Lung (tissue), 12 donors: ENCODE data around the gene MED7. TPM values are rescaled to one million over a fixed set of nuclear protein-coding genes. Genes with fewer than 3 reads are reported as not detected.

Experiments
- ATAC-seq: fragments of 200-7000 bp; cut with Tn5 transposase; one replicate; pipeline ENCODE4 v1.9.1; 2020; ENCODE audit warnings: moderate number of reproducible peaks; ENCODE audit not compliant: insufficient read depth, low FRiP score
- DNase-seq, 3 donors: peaks; one replicate each; pipeline ENCODE4 v3.0.0-alpha.2; 2013 to 2017
- H3K27ac ChIP-seq, 2 donors: one replicate each; pipeline ENCODE4 v1.5.1; 2013; ENCODE audit warnings: mild to moderate bottlenecking in 2 of 2, moderate library complexity in 2 of 2, control low read depth in 1 of 2, inconsistent platforms in 1 of 2, low read depth in 1 of 2, low read length in 1 of 2
- H3K27me3 ChIP-seq, 3 donors: one replicate each; pipeline ENCODE4 v1.5.1; 2013; ENCODE audit warnings: low read length in 2 of 3; ENCODE audit not compliant: control insufficient read depth in 3 of 3, insufficient read depth in 3 of 3
- H3K36me3 ChIP-seq, 4 donors: one replicate each; pipeline ENCODE4 v1.5.1; 2013; ENCODE audit warnings: low read length in 4 of 4, mild to moderate bottlenecking in 1 of 4, moderate library complexity in 1 of 4; ENCODE audit not compliant: control insufficient read depth in 4 of 4, insufficient read depth in 4 of 4
- H3K4me1 ChIP-seq, 5 donors: one replicate each; pipeline ENCODE4 v1.5.1; 2013; ENCODE audit warnings: low read length in 5 of 5, mild to moderate bottlenecking in 2 of 5, moderate library complexity in 1 of 5; ENCODE audit not compliant: control insufficient read depth in 5 of 5, insufficient read depth in 5 of 5
- H3K4me3 ChIP-seq: one replicate; pipeline ENCODE4 v1.5.1; 2013; ENCODE audit warnings: mild to moderate bottlenecking, control low read depth, moderate library complexity
- H3K9ac ChIP-seq, 2 donors: one replicate each; pipeline ENCODE4 v1.5.1; 2013; ENCODE audit warnings: low read length in 2 of 2, control low read depth in 1 of 2; ENCODE audit not compliant: insufficient read depth in 1 of 2
- H3K9me3 ChIP-seq, 4 donors: one replicate each; pipeline ENCODE4 v1.5.1; 2013; ENCODE audit warnings: low read length in 3 of 4, mild to moderate bottlenecking in 1 of 4, moderate library complexity in 1 of 4; ENCODE audit not compliant: control insufficient read depth in 4 of 4, insufficient read depth in 3 of 4
- CTCF ChIP-seq: IDR thresholded peaks from 2 replicates; pipeline ENCODE4 v1.5.1; 2012; ENCODE audit warnings: mild to moderate bottlenecking; ENCODE audit errors: control extremely low read depth, extremely low read depth
- WGBS, 2 donors: extraction: QIAGEN DNeasy Blood & Tissue Kit; methylation state at CpG; one replicate each; pipeline ENCODE4 v1.1.7; 2013; 5-methylcytosine and 5-hydroxymethylcytosine counted together
- polyA plus RNA-seq, 2 donors: library from polyadenylated mRNA; stranded (reverse); fragments of 200-250 nt; gene quantifications; one replicate each; pipeline ENCODE4 v1.2.1, GENCODE V29; 2013
- total RNA-seq, 2 donors: library from RNA; depleted of rRNA in 1 of 2; stranded (reverse); fragments of >200 nt in 1 of 2; gene quantifications; one replicate each; pipeline ENCODE4 v1.2.1, GENCODE V29; 2014 to 2021
- donor health status: control.
- donor health status: control.
- donor health status: Bipolar disorder and iron deficiency.
- donor health status: healthy.
- donor health status: DM: yes; HTN: yes; CAD: no.

MED7 gene
- total and polyA plus RNA-seq, 4 donors, result 9.3 to 16.1 (median 12.9) TPM

GRCh38 chr5:157167214-157167621 lies 24.6 kb upstream of the MED7 start:
- Histone ChIP-seq H3K9ac (no peak overlapping the region), H3K4me3 (no peak overlapping the region), H3K27ac (no peak overlapping the region), H3K36me3 (no peaks in the 10 kb centered on the region), H3K9me3 (peaks cover 0 to 2% (median 0%) of the 10 kb centered on the region in 4 donors), H3K27me3 (peaks cover 0 to 3% (median 3%) of the 10 kb centered on the region in 3 donors), H3K4me1 (no peaks in the 10 kb centered on the region)
- no peak for TF ChIP-seq CTCF
- DNase-seq (no peak), ATAC-seq (no peak)
- WGBS, 2 donors, result 79 to 85% methylated on average over 4 of the region's 4 CpGs

GRCh38 chr5:157166214-157167213 lies 23.8 kb upstream of the MED7 start, which contains the start of gene GARIN3:
Gene GARIN3, minus strand, starts transcription at chr5:157166264. Its CDS starts 96 bp downstream, at chr5:157166168.
- ATAC-seq, result no peak
- TF ChIP-seq CTCF, result no peak
- 88 to 97% methylated on average over 7 of the region's 7 CpGs for whole genome bisulfite sequencing, 2 donors

GRCh38 chr5:157165668-157166067 lies 23.0 kb upstream of the MED7 start:
- DNase-seq, result no peak
- no peak overlapping the region for H3K4me3 ChIP-seq
- H3K27me3 ChIP-seq, result peaks cover 0 to 3% (median 3%) of the 10 kb centered on the region in 3 donors
- H3K27ac ChIP-seq, result no peak overlapping the region
- H3K36me3 ChIP-seq, result no peaks in the 10 kb centered on the region
- TF ChIP-seq CTCF, result no peak
- H3K9ac ChIP-seq, result no peak overlapping the region
- 87 to 95% methylated on average over 14 of the region's 14 CpGs for WGBS, 2 donors
- H3K9me3 ChIP-seq, result peaks cover 0 to 4% (median 0%) of the 10 kb centered on the region in 4 donors
- H3K4me1 ChIP-seq, result no peaks in the 10 kb centered on the region
- no peak for ATAC-seq

More at GRCh38 chr5:157166214-157167213, 23.8 kb upstream of the MED7 start, which contains the start of gene GARIN3:
- Histone ChIP-seq H3K36me3 (no peaks in the 10 kb centered on the region), H3K4me1 (no peaks in the 10 kb centered on the region), H3K27ac (no peak within 1 kb of the TSS), H3K27me3 (peaks cover 0 to 3% (median 3%) of the 10 kb centered on the region in 3 donors), H3K9ac (no peak within 1 kb of the TSS), H3K4me3 (no peak within 1 kb of the TSS), H3K9me3 (peaks cover 0 to 4% (median 0%) of the 10 kb centered on the region in 4 donors)
- no peak for DNase-seq
